ENCODE measurements around the gene CUX1.

The CUX1 gene

DNA sequence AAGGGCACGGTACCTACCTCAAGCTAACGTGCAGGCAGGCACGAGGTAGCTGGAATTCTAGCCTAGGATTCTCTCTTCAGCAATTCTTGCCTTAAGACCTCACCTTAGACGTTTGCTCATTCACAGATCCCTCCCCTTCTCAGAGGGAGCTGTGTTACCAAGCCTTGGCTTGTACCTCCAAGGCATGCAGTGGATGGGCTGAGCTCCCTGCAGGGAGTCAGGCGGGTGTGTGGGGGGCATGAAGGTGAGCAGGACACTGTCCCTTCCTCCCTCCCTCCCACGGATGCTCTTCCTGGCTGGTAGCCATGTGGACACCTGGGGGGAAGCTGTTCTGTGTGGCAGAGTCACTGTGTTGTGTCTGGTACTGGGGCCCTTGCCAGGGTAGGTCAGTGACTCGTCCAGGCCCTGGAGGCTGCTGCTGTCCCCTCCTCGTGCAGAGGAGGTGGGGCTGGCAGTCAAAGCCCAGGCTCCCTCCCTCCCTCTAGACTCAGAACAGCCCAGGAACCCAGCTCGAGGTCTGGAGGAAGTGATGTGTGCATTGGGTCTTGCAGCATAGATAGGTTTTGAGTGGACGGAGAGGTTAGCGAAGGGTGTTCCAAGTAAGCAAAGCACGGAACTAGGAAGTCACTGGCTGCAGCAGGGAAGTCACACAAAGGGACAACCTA lies 247.1 kb downstream of the CUX1 start:
- DNase-seq (ENCODE audit: low read depth): peak; percentile 82
- no peak overlapping the region for H3K4me3 ChIP-seq (ENCODE audit: low read length)
- TF ChIP-seq, protein P1, sequence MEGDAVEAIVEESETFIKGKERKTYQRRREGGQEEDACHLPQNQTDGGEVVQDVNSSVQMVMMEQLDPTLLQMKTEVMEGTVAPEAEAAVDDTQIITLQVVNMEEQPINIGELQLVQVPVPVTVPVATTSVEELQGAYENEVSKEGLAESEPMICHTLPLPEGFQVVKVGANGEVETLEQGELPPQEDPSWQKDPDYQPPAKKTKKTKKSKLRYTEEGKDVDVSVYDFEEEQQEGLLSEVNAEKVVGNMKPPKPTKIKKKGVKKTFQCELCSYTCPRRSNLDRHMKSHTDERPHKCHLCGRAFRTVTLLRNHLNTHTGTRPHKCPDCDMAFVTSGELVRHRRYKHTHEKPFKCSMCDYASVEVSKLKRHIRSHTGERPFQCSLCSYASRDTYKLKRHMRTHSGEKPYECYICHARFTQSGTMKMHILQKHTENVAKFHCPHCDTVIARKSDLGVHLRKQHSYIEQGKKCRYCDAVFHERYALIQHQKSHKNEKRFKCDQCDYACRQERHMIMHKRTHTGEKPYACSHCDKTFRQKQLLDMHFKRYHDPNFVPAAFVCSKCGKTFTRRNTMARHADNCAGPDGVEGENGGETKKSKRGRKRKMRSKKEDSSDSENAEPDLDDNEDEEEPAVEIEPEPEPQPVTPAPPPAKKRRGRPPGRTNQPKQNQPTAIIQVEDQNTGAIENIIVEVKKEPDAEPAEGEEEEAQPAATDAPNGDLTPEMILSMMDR (IDR thresholded peaks at IDR 0.05; ENCODE audit: insufficient read depth, low read depth, low read length, missing control alignments): no peak

DNA sequence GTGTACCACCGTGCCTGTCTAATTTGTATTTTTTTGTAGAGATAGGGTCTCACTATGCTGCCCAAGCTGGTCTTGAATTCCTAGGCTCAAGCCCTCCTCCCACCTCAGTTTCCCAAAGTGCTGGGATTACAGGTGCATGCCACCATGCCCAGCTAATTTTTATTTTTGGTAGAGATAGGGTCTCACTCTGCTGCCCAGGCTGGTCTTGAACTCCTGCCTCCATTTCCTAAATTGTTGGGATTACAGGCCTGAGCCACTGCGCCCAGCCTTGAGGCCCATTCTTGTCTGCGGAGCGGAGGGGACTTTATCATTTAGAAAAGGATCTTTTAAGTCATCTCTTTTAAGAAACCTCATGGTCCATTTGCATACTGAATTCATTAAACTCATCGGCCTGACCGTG lies 247.8 kb downstream of the CUX1 start:
- no peak for DNase-seq (ENCODE audit: low read depth)
- TF ChIP-seq, protein P1 (IDR thresholded peaks at IDR 0.05; ENCODE audit: insufficient read depth, low read depth, low read length, missing control alignments): no peak
- H3K4me3 ChIP-seq (ENCODE audit: low read length): no peak overlapping the region

DNA sequence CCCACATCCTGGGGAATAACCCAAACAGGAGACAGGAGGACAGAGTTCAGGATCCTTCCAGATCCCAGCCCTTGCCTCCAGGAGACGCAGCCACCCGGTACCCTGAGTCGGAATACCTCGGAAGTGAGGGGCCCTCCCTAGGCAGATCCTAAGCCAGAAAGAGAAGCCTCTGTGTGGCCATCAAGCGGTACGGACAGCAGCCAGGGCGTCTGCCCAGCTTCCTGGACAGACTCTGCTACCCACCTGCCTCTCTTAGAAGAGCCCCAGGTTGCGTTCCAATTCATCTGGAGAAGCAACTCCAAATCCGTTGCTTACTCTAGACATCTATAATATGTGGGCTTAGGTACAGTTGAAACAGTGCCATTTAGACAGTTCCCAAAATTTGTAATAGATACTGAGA lies 249.1 kb downstream of the CUX1 start:
- H3K4me3 ChIP-seq (ENCODE audit: low read length): no peak overlapping the region
- no peak for DNase-seq (ENCODE audit: low read depth)
- TF ChIP-seq, protein P1 (IDR thresholded peaks at IDR 0.05; ENCODE audit: insufficient read depth, low read depth, low read length, missing control alignments): no peak

DNA sequence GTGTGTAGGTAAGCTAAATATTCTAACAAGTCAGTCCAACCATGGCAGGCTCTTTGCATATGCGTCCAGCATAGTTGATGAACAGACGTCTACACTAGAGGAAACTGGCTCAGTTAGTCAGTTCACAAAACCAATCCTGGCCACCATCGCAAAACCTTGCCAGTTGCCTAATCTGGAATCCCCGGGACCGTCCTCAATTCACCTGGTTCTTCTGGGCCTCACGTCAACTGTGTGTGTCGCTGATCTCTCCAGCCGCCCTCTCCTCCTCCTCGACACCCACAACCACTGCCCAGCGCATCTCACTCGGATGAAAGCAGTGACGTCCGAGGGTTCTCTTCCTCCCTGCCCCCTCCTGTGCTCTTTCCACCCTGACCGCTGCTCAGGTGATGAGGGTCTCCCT lies 251.4 kb downstream of the CUX1 start:
- TF ChIP-seq, protein P1 (IDR thresholded peaks at IDR 0.05; ENCODE audit: insufficient read depth, low read depth, low read length, missing control alignments): no peak
- no peak for DNase-seq (ENCODE audit: low read depth)
- no peak overlapping the region for H3K4me3 ChIP-seq (ENCODE audit: low read length)

DNA sequence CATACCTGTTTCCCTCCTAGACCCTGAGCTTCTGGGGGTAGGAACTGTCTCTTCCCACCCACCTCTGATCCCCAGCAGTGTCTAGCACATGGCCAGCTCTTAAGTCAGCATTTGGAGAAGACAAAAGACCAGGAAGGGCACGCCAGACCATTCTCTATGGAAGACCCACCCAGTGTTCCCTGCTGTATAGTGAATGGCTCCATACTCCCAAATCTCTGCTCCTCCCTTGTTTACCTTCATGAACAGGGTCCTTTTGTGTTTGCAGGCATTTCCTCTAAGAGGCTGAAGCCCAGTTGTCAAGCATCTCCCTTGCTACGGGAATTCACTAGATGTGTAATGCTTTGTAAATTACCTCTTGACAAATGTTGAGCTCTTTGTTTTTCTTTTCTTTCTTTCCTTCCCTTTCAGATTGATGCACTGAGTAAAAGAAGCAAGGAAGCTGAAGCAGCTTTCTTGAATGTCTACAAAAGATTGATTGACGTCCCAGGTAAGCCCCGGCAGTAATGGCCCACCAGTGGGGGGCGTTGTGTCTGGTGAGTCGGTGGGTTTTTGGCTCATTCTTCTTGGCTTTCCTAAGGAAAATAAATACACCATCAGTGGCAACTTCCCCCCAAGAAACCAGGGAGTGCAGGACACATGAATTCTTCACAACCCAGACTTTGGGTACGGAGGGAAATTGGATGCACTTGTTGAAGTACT lies 252.7 kb downstream of the CUX1 start:
- TF ChIP-seq, protein P1 (IDR thresholded peaks at IDR 0.05; ENCODE audit: insufficient read depth, low read depth, low read length, missing control alignments): no peak
- no peak for DNase-seq (ENCODE audit: low read depth)
- no peak overlapping the region for H3K4me3 ChIP-seq (ENCODE audit: low read length)

DNA sequence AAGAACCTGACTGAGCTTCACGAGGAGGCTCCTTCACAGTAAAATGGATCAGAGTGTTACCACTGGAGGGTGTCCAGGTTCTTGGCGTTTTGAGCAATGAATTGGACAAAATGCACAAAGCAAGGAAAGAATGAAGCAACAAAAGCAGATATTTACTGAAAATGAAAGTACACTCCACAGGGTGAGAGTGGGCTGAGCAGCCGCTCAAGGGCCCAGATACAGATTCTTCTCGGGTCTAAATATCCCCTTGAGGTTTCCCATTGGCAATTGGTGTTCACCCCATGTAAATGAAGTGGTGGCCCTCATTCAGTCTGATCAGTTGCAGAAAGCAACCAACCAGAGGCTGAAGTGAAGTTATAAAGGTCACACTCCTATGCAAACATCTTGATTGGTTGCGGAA lies 254.6 kb downstream of the CUX1 start:
- no peak overlapping the region for H3K4me3 ChIP-seq (ENCODE audit: low read length)
- DNase-seq (ENCODE audit: low read depth): no peak
- TF ChIP-seq, protein P1 (IDR thresholded peaks at IDR 0.05; ENCODE audit: insufficient read depth, low read depth, low read length, missing control alignments): no peak

Measured in epithelial cell of esophagus (primary cell).